ENCODE results near the gene FAM53A.

FAM53A gene

GRCh38 chr4:1628892-1629698 is 55.0 kb downstream of the FAM53A start:
- no peak overlapping the region for H3K4me3 ChIP-seq (IDR thresholded peaks at IDR 0.05; ENCODE audit: insufficient read depth, low read depth, low read length)
- H3K79me2 ChIP-seq (ENCODE audit: insufficient read depth, low read depth): no peaks in the 10 kb centered on the region
- no peak overlapping the region for H2AFZ ChIP-seq (ENCODE audit: low read depth)
- H3K4me2 ChIP-seq: no peak overlapping the region
- H3K4me1 ChIP-seq (ENCODE audit: low read depth, poor library complexity, severe bottlenecking): no peaks in the 10 kb centered on the region
- H3K27ac ChIP-seq: no peak overlapping the region
- H3K36me3 ChIP-seq (ENCODE audit: insufficient read depth): no peaks in the 10 kb centered on the region
- H3K27me3 ChIP-seq (ENCODE audit: insufficient read depth, low read depth): peaks cover 19% of the 10 kb centered on the region; the same call in 1 of the 2 replicates
- peak; percentile 80 for TF ChIP-seq CTCF (conservative IDR thresholded peaks at IDR 0.05; ENCODE audit: low read depth, low read length)
- no peak overlapping the region for H3K9ac ChIP-seq
- no peaks in the 10 kb centered on the region for H4K20me1 ChIP-seq (ENCODE audit: insufficient read depth)

- Histone ChIP-seq H4K20me1 (ENCODE audit: insufficient read depth) (no peaks in the 10 kb centered on the region), H3K4me1 (ENCODE audit: low read depth, poor library complexity, severe bottlenecking) (no peaks in the 10 kb centered on the region), H3K4me2 (no peak overlapping the region), H3K9ac (no peak overlapping the region), H3K27ac (no peak overlapping the region), H2AFZ (ENCODE audit: low read depth) (no peak overlapping the region), H3K27me3 (ENCODE audit: insufficient read depth, low read depth) (peaks cover 8% of the 10 kb centered on the region; the same call in 1 of the 2 replicates), H3K36me3 (ENCODE audit: insufficient read depth) (no peaks in the 10 kb centered on the region), H3K79me2 (ENCODE audit: insufficient read depth, low read depth) (no peaks in the 10 kb centered on the region), H3K4me3 (IDR thresholded peaks at IDR 0.05; ENCODE audit: insufficient read depth, low read depth, low read length) (no peak overlapping the region)
- TF ChIP-seq CTCF (conservative IDR thresholded peaks at IDR 0.05; ENCODE audit: low read depth, low read length): no peak
Observed at GRCh38 chr4:1627417-1628313, 56.4 kb downstream of the FAM53A start.

- no peak for TF ChIP-seq CTCF (conservative IDR thresholded peaks at IDR 0.05; ENCODE audit: low read depth, low read length)
- H3K4me2 ChIP-seq: no peak overlapping the region
Observed at GRCh38 chr4:1626941-1627340, 57.2 kb downstream of the FAM53A start.

GRCh38 chr4:1626151-1626550 is 58.0 kb downstream of the FAM53A start:
- no peak for TF ChIP-seq CTCF (conservative IDR thresholded peaks at IDR 0.05; ENCODE audit: low read depth, low read length)
- H3K4me3 ChIP-seq (IDR thresholded peaks at IDR 0.05; ENCODE audit: insufficient read depth, low read depth, low read length): no peak overlapping the region
- H3K4me1 ChIP-seq (ENCODE audit: low read depth, poor library complexity, severe bottlenecking): no peaks in the 10 kb centered on the region
- no peak overlapping the region for H3K27ac ChIP-seq
- no peaks in the 10 kb centered on the region for H4K20me1 ChIP-seq (ENCODE audit: insufficient read depth)
- no peaks in the 10 kb centered on the region for H3K79me2 ChIP-seq (ENCODE audit: insufficient read depth, low read depth)
- no peak overlapping the region for H3K4me2 ChIP-seq
- H3K9ac ChIP-seq: no peak overlapping the region
- H2AFZ ChIP-seq (ENCODE audit: low read depth): no peak overlapping the region
- H3K27me3 ChIP-seq (ENCODE audit: insufficient read depth, low read depth): no peaks in the 10 kb centered on the region
- no peaks in the 10 kb centered on the region for H3K36me3 ChIP-seq (ENCODE audit: insufficient read depth)

More at GRCh38 chr4:1626941-1627340, 57.2 kb downstream of the FAM53A start:
- no peaks in the 10 kb centered on the region for H3K4me1 ChIP-seq (ENCODE audit: low read depth, poor library complexity, severe bottlenecking)
- H4K20me1 ChIP-seq (ENCODE audit: insufficient read depth): no peaks in the 10 kb centered on the region
- H3K27me3 ChIP-seq (ENCODE audit: insufficient read depth, low read depth): peaks cover 3% of the 10 kb centered on the region; the same call in 1 of the 2 replicates
- no peak overlapping the region for H3K27ac ChIP-seq
- H2AFZ ChIP-seq (ENCODE audit: low read depth): no peak overlapping the region
- H3K36me3 ChIP-seq (ENCODE audit: insufficient read depth): no peaks in the 10 kb centered on the region
- H3K79me2 ChIP-seq (ENCODE audit: insufficient read depth, low read depth): no peaks in the 10 kb centered on the region
- no peak overlapping the region for H3K9ac ChIP-seq
- H3K4me3 ChIP-seq (IDR thresholded peaks at IDR 0.05; ENCODE audit: insufficient read depth, low read depth, low read length): no peak overlapping the region

All from KMS-11 (cell line).